ENCODE results near the gene CHMP2B.

DNA sequence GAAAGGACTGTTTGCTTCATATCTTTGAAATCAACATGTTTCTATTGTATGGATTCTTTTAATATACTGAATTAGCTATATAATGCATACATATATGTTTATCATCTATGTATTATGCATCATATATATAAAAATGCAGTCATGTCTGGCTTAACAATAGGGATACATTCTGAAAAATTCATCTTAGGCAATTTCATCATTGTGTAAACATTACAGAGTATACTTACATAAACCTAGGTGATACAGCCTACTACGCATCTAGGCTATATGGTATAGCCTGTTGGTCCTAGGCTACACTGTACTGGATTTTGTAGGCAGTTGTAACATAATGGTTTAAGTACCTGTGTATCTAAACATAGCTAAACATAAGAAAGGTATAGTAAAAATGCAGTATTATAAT, 21.7 kb downstream of the CHMP2B start:
- TF ChIP-seq, protein P1, sequence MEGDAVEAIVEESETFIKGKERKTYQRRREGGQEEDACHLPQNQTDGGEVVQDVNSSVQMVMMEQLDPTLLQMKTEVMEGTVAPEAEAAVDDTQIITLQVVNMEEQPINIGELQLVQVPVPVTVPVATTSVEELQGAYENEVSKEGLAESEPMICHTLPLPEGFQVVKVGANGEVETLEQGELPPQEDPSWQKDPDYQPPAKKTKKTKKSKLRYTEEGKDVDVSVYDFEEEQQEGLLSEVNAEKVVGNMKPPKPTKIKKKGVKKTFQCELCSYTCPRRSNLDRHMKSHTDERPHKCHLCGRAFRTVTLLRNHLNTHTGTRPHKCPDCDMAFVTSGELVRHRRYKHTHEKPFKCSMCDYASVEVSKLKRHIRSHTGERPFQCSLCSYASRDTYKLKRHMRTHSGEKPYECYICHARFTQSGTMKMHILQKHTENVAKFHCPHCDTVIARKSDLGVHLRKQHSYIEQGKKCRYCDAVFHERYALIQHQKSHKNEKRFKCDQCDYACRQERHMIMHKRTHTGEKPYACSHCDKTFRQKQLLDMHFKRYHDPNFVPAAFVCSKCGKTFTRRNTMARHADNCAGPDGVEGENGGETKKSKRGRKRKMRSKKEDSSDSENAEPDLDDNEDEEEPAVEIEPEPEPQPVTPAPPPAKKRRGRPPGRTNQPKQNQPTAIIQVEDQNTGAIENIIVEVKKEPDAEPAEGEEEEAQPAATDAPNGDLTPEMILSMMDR (IDR thresholded peaks at IDR 0.05) = no peak
- no peak for TF ChIP-seq POLR2A (IDR thresholded peaks at IDR 0.05)
